ENCODE data around the gene TMEM214. TPM values are rescaled to one million over a fixed set of nuclear protein-coding genes. Genes with fewer than 3 reads are reported as not detected.

The TMEM214 gene
- total RNA-seq, 1 experiment from 2014 or later = 85.0 TPM

- H3K36me3 ChIP-seq (ENCODE audit: control insufficient read depth, insufficient read depth, low read length) = no peaks in the 10 kb centered on the region
- Mint-ChIP-seq H3K4me3 (ENCODE audit: unreplicated experiment) (no peak overlapping the region), H3K4me1 (ENCODE audit: low read depth, unreplicated experiment) (no peaks in the 10 kb centered on the region), H3K9me3 (ENCODE audit: unreplicated experiment) (no peaks in the 10 kb centered on the region), H3K27ac (ENCODE audit: unreplicated experiment) (no peak overlapping the region), H3K27me3 (ENCODE audit: insufficient read depth, unreplicated experiment) (no peaks in the 10 kb centered on the region), H3K36me3 (ENCODE audit: insufficient read depth, unreplicated experiment) (peaks cover 42% of the 10 kb centered on the region)
- no peak for TF ChIP-seq CTCF (IDR thresholded peaks at IDR 0.05; ENCODE audit: insufficient read depth in 1 of 2, low read depth in 1 of 2, low read length in 1 of 2, severe bottlenecking in 1 of 2, unreplicated experiment in 1 of 2)
- no peak for DNase-seq
- H3K9me3 ChIP-seq = no peaks in the 10 kb centered on the region
- ChIA-PET CTCF (interaction anchor here (0.5 to 1.9 kb wide), 2 partner anchors 9 to 12 kb away, joined by 3 to 8 read pairs; partner anchors contain the start of gene AGBL5), POLR2A (no interaction called here)
- intact Hi-C loops (cut with micrococcal nuclease; ENCODE audit: unreplicated experiment) = no loop called here
- H3K4me3 ChIP-seq (ENCODE audit: low read depth, low read length) = no peak overlapping the region
- no TSS peak for BruUV-seq (replicated peaks)
- H3K4me1 ChIP-seq = no peaks in the 10 kb centered on the region
- no peaks in the 10 kb centered on the region for H3K27me3 ChIP-seq (replicated peaks; ENCODE audit: control insufficient read depth, insufficient read depth, low read length)
Observed at GRCh38 chr2:27059141-27059820, 26.5 kb downstream of the TMEM214 start.

- Mint-ChIP-seq H3K4me3 (ENCODE audit: unreplicated experiment) (no peak overlapping the region), H3K36me3 (ENCODE audit: insufficient read depth, unreplicated experiment) (peaks cover 37% of the 10 kb centered on the region), H3K27ac (ENCODE audit: unreplicated experiment) (no peak overlapping the region), H3K9me3 (ENCODE audit: unreplicated experiment) (no peaks in the 10 kb centered on the region), H3K4me1 (ENCODE audit: low read depth, unreplicated experiment) (no peaks in the 10 kb centered on the region), H3K27me3 (ENCODE audit: insufficient read depth, unreplicated experiment) (no peaks in the 10 kb centered on the region)
- no TSS peak for BruUV-seq (replicated peaks)
- CTCF ChIA-PET = interaction anchor here (1.9 kb wide), 1 partner anchor 10 kb away, joined by 8 read pairs; the partner anchor contains the start of gene AGBL5
- H3K9me3 ChIP-seq = no peaks in the 10 kb centered on the region
- no peak overlapping the region for H3K4me3 ChIP-seq (ENCODE audit: low read depth, low read length)
- no peaks in the 10 kb centered on the region for H3K4me1 ChIP-seq
- H3K36me3 ChIP-seq (ENCODE audit: control insufficient read depth, insufficient read depth, low read length) = no peaks in the 10 kb centered on the region; the same call in 1 of the 2 replicates
- no peak for TF ChIP-seq CTCF (IDR thresholded peaks at IDR 0.05; ENCODE audit: insufficient read depth in 1 of 2, low read depth in 1 of 2, low read length in 1 of 2, severe bottlenecking in 1 of 2, unreplicated experiment in 1 of 2)
- intact Hi-C loops (cut with micrococcal nuclease; ENCODE audit: unreplicated experiment) = no loop called here
- POLR2A ChIA-PET = no interaction called here
- no peaks in the 10 kb centered on the region for H3K27me3 ChIP-seq (replicated peaks; ENCODE audit: control insufficient read depth, insufficient read depth, low read length)
- DNase-seq = no peak
Observed at GRCh38 chr2:27060323-27060722, 27.6 kb downstream of the TMEM214 start.

GRCh38 chr2:27065128-27065527 is 32.4 kb downstream of the TMEM214 start:
- Histone ChIP-seq H3K9me3 (no peaks in the 10 kb centered on the region), H3K27me3 (replicated peaks; ENCODE audit: control insufficient read depth, insufficient read depth, low read length) (no peaks in the 10 kb centered on the region), H3K36me3 (ENCODE audit: control insufficient read depth, insufficient read depth, low read length) (no peaks in the 10 kb centered on the region; the same call in 1 of the 2 replicates), H3K4me3 (ENCODE audit: low read depth, low read length) (no peak overlapping the region), H3K4me1 (no peaks in the 10 kb centered on the region)
- intact Hi-C loops (cut with micrococcal nuclease; ENCODE audit: unreplicated experiment) = no loop called here
- Mint-ChIP-seq H3K27me3 (ENCODE audit: insufficient read depth, unreplicated experiment) (no peaks in the 10 kb centered on the region), H3K27ac (ENCODE audit: unreplicated experiment) (no peak overlapping the region), H3K4me3 (ENCODE audit: unreplicated experiment) (no peak overlapping the region), H3K36me3 (ENCODE audit: insufficient read depth, unreplicated experiment) (peaks cover 63% of the 10 kb centered on the region), H3K9me3 (ENCODE audit: unreplicated experiment) (no peaks in the 10 kb centered on the region), H3K4me1 (ENCODE audit: low read depth, unreplicated experiment) (peaks cover 9% of the 10 kb centered on the region)
- DNase-seq = no peak
- TF ChIP-seq CTCF (IDR thresholded peaks at IDR 0.05; ENCODE audit: insufficient read depth in 1 of 2, low read depth in 1 of 2, low read length in 1 of 2, severe bottlenecking in 1 of 2, unreplicated experiment in 1 of 2) = no peak
- ChIA-PET POLR2A (no interaction called here), CTCF (no interaction called here)
- BruUV-seq (replicated peaks) = no TSS peak

Data from Caco-2 (cell line).